NCI-H526 (cell line): ENCODE data around the gene TBC1D22A.

ENCODE experiments used
- DNase-seq, 2 experiments: peaks; one replicate each; lab custom pipeline; 2025; lab: John Stamatoyannopoulos, UW

TBC1D22A gene

DNA sequence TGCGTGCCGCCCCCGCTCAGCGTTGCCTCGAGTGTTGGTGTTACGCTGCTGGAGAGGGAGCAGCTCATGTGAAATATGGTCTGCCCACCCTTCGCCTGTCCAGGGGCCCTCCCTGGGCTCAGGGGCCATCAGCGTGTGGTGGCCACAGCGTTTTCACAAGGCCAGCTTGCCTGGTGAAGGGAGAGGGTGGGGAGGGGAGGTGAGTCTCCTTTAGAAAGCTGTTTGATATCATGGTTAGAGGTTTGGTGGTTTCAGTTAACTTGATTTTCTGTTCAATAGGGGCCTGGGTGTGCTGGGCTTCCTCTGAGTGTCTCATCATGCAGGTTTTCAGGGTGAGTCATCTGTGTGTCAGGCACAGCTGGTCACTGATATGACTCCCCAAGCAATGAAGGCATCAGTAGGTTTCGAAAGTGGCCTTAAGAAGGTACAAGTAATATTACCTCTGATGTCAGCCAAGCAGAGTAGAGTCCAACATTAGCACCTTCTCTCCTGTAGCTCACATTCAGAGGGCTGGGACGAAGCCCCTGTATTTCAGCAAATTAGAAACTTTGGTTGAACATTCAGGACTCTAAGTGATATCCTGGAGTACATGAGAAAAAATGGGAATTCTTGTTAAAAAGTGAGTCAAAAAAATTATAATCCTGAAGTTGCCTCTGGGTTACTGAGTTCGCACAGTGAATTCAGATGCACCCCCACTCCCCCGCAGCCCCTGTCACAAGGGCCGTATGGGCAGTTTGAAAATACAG lies 172.5 kb downstream of the TBC1D22A start:
- DNase-seq, result no peak

DNA sequence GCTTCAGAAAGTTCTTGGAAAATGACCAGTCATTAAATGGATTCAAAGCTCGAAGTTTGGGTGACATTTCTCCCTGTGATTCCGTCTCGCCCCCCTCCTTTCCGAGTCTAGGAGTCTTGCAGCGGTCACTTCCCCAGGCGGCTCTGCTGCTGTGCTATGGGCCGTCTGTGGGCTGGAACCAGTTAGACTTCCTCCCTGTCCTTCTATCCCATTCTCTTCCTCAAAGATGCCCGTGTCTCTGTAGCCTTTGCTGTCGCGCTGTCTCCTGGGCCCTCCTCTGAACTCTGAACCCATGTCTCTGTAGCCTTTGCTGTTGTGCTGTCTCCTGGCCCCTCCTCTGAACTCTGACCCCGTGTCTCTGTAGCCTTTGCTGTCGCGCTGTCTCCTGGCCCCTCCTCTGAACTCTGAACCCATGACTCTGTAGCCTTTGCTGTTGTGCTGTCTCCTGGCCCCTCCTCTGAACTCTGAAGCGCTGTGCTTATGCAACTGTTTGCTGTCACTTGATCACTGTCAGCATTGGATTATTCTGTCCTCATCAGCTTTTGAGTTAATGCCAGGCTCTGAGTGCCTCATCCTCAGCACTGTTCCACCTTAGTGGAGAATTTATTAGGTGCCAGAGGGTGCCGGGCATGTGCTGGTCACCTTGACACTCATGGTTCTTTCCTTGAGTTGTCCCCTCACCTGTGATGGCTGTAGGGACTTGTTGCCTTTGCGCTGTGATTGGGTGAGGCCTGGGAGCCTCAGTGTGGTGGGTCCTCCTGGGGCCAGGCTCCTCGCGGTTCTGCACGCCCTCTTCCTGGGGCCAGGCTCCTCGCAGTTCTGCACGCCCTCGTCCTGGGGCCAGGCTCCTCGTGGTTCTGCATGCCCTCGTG lies 173.3 kb downstream of the TBC1D22A start:
- DNase-seq, result no peak

DNA sequence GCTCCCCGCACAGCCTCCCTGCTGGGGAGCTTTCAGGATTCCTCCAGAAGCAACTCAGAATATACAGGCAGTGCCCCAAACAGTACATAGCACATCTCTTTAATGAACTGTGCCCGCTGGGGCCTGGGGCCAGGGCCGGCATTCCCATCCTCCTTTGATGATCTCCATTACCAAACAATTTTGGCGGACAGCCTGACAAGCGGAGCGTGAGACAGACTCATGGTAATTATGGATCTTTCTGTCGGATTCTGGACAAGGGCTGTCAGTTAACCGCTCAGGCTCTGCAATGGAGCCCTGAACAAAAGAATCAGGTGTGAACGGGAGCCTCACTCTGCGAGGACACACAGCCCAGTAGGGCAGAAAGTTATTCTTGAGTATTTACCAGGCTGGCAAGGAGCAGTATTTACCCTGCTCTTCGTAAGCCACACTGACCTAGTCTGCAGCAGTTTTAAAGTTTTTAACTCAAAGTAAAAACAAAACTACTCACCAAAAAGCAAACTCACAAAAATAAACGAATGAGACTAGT lies 174.0 kb downstream of the TBC1D22A start:
- no peak for DNase-seq

DNA sequence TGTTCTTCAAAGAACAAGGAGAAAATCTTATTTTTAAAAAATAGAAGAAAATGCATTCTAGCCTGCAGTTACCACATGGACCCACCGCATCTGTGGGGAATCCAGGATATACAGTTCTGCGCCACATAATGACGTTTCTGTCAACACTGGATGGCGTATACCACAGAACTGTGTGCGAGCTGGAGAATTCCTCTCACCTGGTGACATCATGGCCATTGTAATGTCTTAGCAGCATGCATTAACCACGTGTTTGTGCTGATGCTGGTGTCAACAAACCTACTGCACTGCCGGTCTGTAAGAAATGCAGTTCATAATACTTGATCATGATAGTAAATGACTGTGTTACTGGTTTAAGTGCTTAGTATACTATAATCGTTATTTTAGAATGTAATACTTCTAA lies 174.7 kb downstream of the TBC1D22A start:
- no peak for DNase-seq

DNA sequence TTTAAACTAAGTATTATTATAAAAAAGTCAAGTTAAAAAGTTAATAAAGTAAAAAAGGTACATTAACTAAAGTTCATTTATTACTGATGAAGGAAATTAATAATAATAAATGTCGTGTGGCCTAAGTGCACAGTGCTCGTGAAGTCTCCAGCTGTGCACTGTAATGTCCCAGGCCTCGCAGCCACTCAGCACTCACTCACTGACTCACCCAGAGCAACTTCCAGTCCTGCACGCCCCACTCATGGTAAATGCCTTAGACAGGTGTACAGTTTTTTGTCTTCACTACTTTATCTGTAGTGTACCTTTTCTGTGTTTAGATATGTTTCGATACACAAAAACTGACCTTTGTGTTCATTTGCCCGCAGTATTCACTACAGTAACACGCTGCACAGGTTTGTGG lies 175.5 kb downstream of the TBC1D22A start:
- DNase-seq, result no peak

DNA sequence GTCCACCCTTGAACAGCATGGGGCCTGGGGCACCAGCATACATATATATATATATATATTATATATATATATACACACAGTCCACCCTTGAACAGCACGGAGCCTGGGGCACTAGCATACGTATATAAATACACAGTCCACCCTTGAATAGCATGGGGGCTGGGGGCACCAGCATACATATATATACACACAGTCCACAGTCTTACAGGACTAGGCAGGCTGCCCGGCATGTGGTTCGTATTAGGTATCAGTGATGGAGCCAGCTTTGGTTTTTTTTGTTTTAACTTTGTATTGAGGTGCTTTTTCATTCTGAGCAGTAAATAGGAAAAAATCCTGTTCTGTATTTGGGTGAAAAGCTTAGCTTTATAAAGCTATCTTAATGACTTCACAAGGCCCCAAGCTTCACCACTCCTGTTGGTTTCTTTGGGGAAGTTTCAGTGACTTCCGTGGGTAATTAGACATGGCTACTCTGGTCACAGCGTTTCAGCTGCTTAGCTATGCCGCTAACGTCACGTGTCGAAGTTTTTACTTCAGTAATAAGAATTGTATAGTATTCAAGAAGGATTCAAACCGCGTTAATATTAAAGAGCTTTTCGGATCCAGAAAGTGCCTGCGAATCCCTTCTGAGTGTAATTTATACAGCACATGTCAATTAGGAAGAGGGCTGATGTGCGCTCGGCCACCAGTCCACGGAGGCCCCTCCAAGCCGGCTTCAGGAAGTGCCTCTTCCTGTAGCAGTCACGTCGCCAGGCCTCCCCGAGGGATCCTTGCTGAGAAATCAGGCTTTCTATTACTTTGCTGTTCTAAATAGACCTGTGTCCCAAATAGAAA lies 179.7 kb downstream of the TBC1D22A start:
- DNase-seq, result no peak

DNA sequence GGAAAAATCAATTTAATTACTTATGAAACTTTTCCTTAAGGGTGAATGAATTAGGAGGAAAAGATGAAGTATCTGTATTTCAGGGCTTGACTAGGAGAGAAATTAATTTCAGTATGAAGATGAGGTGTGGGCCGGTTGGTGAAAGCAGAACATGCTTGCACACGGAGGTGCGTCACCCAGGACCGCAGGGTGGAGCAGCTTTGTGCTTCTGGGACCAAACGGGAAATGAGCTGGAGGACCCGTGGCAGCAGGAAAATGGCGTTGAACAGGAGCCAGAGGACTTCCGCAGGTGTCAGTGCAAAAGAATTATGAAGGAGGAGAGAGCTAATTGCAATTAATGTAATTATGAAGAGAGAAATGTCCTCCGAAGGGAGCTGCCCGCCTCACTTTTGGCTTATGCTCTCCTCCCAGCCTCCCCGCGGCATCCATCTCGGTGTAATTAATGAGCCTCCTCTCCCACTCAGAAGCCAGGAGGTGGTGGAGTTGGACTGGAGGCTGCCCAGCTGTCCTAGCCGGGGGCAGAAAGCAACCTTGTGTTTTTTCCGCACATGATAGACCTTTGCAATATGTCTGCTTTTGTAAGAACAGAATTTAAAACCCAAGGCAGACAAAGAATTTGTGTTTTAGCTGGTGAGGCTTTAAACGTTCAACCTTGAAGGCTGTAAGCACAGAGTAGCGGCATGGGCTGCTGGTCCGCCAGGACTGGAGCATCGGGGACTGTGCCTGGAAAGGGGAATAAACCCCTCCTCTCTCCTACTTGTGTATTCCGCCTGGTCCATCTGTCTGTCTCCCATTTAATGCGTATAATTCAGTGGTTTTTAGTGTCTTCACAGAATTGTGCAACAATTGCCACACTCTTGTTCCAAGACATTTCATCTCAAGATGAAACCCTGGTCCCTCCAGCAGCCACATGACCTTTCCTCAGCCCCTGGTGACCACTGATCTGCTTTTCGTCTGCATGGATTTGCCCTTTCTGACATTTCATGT lies 180.6 kb downstream of the TBC1D22A start:
- DNase-seq, result no peak

DNA sequence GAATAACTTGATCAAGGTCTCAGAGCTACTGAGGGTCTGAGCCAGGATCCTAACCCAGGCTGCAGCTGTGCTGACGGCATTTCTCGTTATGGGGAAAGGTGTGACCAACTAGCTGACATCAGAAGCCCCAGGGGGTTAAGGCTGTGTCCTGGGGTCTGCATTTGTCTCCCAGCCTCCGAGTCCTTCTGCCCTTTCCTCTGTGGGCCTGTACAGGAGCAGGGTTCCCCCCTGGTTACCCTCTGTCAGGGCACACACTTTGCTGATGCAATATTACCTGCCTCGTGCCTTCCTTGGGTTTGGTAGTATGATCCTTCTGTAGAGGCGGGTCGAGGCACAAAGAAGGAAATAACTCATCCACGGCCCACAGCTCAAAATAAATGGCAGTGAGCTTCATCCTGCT lies 183.0 kb downstream of the TBC1D22A start:
- DNase-seq, result no peak

DNA sequence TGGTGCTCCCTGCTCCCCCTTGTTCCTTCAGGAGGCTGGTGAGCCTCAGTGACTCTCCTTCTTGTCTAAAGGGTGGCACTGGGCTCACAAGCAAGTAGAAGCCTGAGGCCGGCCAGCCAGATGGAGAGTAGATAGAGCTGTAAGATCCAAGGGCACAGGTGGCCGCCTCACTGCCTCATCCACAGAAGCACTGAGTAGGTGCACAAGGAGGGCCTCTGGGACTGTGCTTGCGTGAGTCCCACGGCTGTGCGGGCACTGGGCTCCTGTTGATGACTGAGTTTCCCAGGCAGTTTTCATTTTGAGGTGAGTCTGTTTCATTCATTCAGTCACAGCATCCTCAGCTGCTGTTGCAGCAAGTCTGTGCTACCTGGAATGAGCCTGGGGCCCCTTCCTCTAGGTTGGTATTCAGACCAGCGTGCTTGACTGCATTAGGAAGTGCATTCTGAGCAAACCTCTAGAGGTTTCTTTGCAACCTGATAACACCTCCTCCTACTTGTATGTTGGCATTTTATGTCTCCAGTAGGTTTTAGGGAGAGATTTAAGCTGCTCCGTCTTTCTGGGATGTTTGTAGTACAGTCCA lies 184.0 kb downstream of the TBC1D22A start:
- no peak for DNase-seq

DNA sequence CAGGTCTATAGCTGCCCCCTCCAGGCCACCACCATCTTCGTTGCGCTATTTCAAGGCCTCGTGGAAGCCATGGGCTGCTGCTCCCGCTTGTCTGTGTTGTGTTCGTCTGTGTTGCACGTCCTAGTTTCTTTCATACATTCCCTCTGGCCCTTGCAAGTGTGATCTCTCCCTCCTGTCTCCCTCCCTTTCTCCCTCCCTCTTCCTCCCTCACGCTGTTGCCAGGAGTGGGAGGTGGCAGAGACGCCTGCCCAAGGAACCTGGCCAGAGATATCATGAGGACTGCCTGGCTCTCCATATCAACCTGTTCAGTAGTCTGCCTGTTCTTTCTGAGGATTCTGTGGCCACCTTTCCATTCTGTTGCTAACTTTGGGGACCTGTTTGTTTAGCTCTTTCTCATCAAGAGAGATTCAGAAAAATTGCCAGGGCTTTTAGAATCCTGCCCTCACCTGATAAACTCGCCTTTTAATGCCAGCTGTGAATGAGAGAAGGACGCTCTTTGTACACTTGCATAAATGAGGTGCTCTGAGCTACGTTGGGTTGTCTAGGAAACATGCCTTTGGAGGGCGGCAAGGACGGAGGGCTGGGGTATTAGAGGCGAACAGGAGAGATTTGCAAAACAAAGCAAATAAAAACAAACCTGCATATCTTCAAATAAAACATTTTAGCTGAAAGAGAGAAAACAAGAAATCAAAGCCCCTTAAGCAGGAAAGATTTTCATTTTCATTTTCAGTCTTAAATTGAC lies 185.2 kb downstream of the TBC1D22A start:
- DNase-seq, result no peak

DNA sequence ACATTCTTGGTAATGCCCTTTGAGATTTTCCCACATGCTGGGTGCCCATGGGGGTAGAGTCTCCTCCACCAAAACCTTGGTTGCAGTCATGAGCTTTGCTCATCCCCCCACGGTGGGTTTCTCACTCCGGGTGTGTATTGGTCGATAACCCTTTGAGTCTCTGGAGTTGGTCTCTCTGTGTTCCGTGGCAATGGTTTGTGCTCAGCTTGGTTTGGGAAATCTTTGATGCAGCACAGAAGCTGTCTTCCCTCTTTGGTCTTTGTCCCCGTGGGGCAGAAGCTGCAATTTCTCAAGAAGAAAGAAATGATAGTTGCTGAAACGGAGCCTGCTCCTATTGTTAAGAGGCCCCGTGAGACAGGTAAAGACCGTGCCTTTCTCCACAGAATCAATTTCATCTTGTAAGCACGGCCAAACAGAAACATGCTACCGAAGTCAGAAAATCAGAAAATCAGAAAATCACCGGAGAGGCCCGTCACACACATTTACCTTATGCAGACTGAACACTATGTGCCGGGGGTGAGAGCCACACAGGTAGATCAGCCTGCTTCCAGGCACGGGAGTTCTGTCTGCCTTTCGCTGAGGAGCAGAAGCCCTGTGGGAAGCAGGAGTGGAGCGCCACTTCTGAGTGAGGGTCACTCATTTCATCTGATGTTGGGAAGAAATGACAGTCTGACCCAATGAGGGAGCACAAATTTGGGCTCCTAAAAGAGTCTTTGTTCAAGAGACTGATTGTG lies 186.1 kb downstream of the TBC1D22A start:
- no peak for DNase-seq

DNA sequence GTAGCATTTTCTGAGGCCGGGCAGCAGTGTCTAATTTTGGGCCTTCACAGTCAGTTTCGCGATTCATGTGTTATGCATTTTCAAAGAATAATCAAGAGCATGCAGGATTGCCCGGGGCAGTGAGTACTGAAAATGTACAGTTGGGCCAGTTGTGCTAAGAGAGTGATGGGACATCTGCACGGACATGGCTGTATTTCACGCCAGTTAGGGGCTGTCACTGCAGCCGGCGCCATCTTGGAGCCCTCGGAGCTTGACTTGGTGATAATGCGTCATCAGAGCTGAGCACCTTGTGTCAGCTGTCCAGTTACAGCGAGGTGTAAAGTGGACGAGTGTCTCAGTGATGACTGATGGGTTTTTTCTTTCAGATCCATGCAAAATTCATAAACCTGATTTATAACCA lies 188.9 kb downstream of the TBC1D22A start:
- no peak for DNase-seq

DNA sequence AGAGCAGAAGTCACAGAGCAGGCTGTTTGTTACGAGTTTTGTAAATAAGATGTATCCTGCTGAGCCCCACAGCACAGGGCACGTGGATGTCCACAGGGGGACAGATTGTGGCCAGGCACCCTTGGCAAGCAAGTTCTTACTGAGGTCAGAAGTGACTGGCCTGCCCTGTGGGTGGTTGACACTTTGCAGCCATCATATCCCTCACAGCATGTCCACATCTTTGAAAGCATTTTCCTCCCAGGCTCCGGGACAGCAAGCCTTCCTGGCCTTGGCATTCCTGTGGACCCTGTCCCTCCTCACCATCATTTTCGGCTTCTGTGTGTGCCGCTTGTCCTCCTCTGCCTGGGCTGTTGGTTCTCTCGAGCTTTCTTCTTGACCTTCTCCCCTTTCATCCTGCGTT lies 189.5 kb downstream of the TBC1D22A start:
- DNase-seq, result no peak

DNA sequence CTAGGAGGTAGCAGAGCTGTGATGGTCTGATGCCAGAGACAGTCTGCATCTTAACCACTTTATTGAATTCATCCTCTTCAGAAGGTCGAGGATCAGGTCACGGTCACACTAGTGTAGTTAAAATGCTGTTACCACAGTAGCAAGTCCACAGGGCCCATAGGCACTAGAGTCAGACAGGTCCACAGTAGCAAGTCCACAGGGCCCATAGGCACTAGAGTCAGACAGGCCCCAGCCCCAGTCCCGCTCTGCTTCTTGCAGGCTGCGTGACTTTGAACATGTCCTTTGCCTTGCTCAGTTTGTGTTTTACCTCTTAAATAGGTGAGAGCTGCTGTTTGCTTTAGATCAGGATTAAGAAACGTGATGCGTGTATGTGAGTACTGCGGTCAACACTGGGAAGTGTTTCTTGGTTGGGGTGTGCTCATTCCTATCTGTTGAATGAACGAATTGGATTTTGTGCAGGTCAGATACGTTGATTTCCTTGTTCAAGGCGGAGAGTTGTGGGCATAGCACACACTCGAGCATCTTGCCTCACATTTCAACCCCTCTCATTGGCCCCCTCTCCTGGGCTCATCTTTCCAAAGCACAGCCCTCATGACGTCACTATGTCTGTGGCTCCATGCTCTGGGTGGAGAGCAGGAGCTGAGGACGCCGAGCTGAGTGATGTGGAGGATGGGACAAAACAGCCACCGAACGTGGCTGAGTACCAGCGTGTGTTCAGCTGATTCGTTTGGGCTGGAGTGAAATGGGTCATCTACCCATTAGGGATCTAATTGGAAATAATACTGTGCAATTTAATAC lies 191.7 kb downstream of the TBC1D22A start:
- no peak for DNase-seq

DNA sequence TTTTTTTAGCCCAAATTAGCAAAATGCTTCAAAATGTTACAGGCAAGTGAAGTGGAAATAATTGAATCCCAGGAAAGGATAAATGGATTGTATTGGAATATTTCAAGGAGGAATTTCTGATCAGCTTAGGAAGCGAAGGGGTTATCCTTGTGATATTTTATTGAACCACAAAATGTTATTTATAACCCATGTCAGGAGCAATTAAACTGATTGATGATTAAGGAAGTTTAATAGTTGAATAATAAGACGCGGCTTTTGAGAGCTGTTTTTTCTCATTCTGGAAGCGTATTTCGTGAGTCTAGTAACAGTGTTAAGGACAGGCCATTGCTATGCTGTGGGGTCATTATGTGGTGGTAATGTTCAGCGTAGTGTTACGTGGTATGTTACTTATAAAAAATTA lies 192.3 kb downstream of the TBC1D22A start:
- no peak for DNase-seq

DNA sequence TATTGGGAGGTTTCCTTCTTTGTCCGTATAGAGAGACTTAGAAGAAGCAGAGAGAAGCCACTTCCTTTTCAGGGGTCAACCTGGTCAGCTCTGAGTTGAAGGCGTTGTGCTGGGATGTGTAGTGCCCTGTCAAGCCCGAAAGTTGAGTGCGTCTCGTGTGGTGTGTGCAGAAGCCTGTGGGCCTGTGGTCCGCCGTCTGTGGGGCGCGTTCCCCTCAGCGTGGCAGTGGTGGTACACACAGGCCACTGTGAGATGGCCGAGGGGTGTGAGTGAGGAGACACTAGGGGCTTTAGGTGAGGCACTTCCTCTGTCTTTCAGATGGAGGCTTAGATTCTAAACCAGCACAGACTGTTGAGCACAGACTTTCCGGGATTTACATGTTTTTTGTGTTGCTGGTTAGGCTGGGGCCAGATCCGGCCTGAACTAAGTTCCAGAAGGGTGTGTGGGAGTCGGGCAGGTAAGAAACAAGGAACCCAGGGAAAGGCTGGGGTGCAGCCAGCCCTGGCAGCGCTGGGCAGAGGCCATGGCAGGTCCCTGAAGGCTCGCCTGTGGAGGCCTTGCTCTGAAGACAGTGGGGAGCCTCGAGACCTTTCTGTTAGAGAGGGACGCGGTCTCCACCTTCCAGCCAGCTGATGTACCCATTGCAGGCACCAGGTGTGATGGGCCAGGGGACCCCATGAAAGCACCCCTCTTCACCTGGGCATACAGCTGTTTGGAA lies 194.2 kb downstream of the TBC1D22A start:
- no peak for DNase-seq

DNA sequence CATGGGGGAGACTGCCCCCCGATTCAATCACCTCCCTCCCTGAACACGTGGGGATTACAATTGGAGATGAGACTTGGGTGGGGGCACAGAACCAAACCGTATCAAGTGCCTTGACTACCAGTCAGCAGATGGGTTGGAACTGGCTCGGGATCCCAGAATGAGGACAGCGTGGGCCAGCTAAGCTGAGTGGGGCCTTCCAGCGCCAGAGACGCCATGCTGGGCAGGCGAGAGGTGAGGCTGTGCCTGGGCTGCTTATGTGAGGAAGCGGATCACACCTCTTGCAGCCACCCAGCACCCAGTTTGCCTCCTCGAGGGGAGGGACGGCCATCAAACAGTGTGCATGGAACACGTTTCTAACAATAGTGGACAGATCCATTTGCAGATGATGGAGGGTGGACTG lies 195.1 kb downstream of the TBC1D22A start:
- DNase-seq, result no peak

DNA sequence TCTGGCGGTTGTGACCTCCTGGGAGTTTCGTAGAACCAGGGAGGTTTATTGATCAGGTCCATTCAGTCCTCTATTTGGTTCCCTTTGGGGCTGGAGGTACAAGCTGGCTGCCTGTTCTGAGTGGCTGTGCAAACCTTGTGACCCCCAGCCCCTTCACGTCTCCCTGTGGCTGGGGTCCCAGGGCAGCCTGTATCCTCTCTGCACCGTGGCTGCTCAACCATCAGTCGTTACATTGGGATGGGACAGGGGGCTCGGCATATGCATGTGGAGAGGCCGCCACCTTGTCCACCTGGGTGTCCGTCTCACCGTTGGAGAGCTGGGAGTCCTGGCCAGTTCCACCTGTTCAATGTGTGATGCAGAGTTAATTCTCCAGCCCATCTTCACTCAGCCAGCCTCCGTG lies 195.7 kb downstream of the TBC1D22A start:
- DNase-seq, result no peak
